Prostate gland (tissue), 2 donors: ENCODE results near the gene MAML2.

Source experiments
- POLR2A ChIP-seq: fragments of 450-650 bp; IDR thresholded peaks from one replicate; pipeline ENCODE4 v1.6.1; 2016; ENCODE audit warnings: antibody characterized with exemption, mild to moderate bottlenecking
- TF ChIP-seq, protein P1 (sequence below), 4 experiments: fragments of 200-600 bp in 2 of 4; fragments of 450-650 bp in 2 of 4; sonication (generic) in 2 of 4; IDR thresholded peaks; 1 replicate in 3 of 4; 2 replicates in 1 of 4; pipeline ENCODE4 v1.5.1; 2016 to 2019; ENCODE audit warnings: antibody characterized with exemption in 4 of 4, mild to moderate bottlenecking in 2 of 4, moderate library complexity in 2 of 4

GRCh38 chr11:95968585-95968984 lies 374.4 kb downstream of the MAML2 start:
- TF ChIP-seq, protein P1, sequence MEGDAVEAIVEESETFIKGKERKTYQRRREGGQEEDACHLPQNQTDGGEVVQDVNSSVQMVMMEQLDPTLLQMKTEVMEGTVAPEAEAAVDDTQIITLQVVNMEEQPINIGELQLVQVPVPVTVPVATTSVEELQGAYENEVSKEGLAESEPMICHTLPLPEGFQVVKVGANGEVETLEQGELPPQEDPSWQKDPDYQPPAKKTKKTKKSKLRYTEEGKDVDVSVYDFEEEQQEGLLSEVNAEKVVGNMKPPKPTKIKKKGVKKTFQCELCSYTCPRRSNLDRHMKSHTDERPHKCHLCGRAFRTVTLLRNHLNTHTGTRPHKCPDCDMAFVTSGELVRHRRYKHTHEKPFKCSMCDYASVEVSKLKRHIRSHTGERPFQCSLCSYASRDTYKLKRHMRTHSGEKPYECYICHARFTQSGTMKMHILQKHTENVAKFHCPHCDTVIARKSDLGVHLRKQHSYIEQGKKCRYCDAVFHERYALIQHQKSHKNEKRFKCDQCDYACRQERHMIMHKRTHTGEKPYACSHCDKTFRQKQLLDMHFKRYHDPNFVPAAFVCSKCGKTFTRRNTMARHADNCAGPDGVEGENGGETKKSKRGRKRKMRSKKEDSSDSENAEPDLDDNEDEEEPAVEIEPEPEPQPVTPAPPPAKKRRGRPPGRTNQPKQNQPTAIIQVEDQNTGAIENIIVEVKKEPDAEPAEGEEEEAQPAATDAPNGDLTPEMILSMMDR (IDR thresholded peaks at IDR 0.05), result no peak
- no peak for TF ChIP-seq POLR2A
